DND-41 (cell line): ENCODE measurements around the gene MIB1.

ENCODE experiments used
- ATAC-seq: fragments of 200-7000 bp; cut with Tn5 transposase; 3 replicates; pipeline ENCODE4 v1.9.1; 2021; ENCODE audit warnings: low read depth; ENCODE audit not compliant: insufficient read depth
- DNase-seq: peaks from one replicate; pipeline ENCODE4 v3.0.0-alpha.2; 2020
- H2AFZ ChIP-seq: 2 replicates; pipeline ENCODE4 v1.6.0; 2012; ENCODE audit warnings: low read depth, low read length
- H3K27ac ChIP-seq: 2 replicates; pipeline ENCODE4 v1.5.1; 2012; ENCODE audit warnings: low read length, inconsistent platforms
- H3K27me3 ChIP-seq: fragments of 200-600 bp; sonication (generic); 2 replicates; pipeline ENCODE4 v1.6.0; 2012; ENCODE audit warnings: low read length, mild to moderate bottlenecking, inconsistent platforms; ENCODE audit not compliant: insufficient read depth, poor library complexity
- H3K36me3 ChIP-seq: 2 replicates; pipeline ENCODE4 v1.5.1; 2012; ENCODE audit warnings: low read length, inconsistent platforms; ENCODE audit not compliant: insufficient read depth
- H3K4me1 ChIP-seq: 2 replicates; pipeline ENCODE4 v1.5.1; 2012; ENCODE audit warnings: mild to moderate bottlenecking, low read length; ENCODE audit not compliant: insufficient read depth
- H3K4me2 ChIP-seq: 2 replicates; pipeline ENCODE4 v1.6.0; 2012; ENCODE audit warnings: mild to moderate bottlenecking, moderate library complexity, low read length, inconsistent platforms; ENCODE audit not compliant: insufficient read depth
- H3K4me3 ChIP-seq, 2 experiments: fragments of 200-600 bp in 1 of 2; shearing (Covaris generic) in 1 of 2; 2 replicates each; pipeline ENCODE4 v1.5.1; 2012 to 2016; ENCODE audit warnings: inconsistent platforms in 2 of 2, low read length in 2 of 2, mild to moderate bottlenecking in 2 of 2, low read depth in 1 of 2, moderate library complexity in 1 of 2
- H3K79me2 ChIP-seq: 2 replicates; pipeline ENCODE4 v1.6.0; 2012; ENCODE audit warnings: low read length, inconsistent platforms; ENCODE audit not compliant: insufficient read depth
- H3K9ac ChIP-seq: 2 replicates; pipeline ENCODE4 v1.6.0; 2012; ENCODE audit warnings: low read depth, mild to moderate bottlenecking, inconsistent platforms, low read length, moderate library complexity
- H3K9me3 ChIP-seq: 2 replicates; pipeline ENCODE4 v1.5.1; 2012; ENCODE audit warnings: low read length, moderate library complexity, mild to moderate bottlenecking, inconsistent platforms; ENCODE audit not compliant: insufficient read depth, severe bottlenecking
- H4K20me1 ChIP-seq: 2 replicates; pipeline ENCODE4 v1.6.0; 2012; ENCODE audit warnings: low read length; ENCODE audit not compliant: insufficient read depth
- EZH2 ChIP-seq: IDR thresholded peaks from 3 replicates; pipeline ENCODE4 v1.6.1; 2012; ENCODE audit warnings: borderline replicate concordance, low read depth, mild to moderate bottlenecking, moderate library complexity, low read length, inconsistent platforms; ENCODE audit not compliant: severe bottlenecking
- TF ChIP-seq, protein P1 (sequence below): IDR thresholded peaks from 2 replicates; pipeline ENCODE4 v1.5.1; 2012; ENCODE audit warnings: borderline replicate concordance, low read length, moderate library complexity, mild to moderate bottlenecking; ENCODE audit not compliant: poor library complexity, severe bottlenecking; ENCODE audit errors: extremely low read depth

MIB1 gene

DNA sequence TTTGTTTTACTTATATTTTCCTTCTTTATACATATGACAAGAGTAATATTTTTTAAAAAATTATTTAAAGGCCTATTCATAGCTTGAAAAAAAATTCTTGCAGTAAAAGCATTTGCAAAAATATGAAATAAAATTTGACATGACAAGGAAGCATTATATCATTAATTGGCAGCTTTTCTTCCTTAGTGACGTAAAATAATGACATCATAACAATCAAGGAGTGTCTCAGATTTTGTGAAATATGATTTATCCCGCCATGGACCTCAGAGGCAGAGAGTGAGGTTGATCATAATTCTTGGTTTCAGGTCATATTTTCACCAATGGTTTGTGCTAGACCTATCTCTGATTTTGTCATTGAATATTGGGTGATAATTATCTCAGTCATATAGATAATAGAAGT lies 176.0 kb downstream of the MIB1 start:
- Histone ChIP-seq H3K36me3 (no peaks in the 10 kb centered on the region), H3K9me3 (no peaks in the 10 kb centered on the region), H3K4me1 (no peaks in the 10 kb centered on the region), H3K79me2 (no peaks in the 10 kb centered on the region), H3K27ac (no peak overlapping the region), H3K4me3 (no peak overlapping the region), H3K27me3 (peaks cover 16% of the 10 kb centered on the region), H3K9ac (no peak overlapping the region), H3K4me2 (no peak overlapping the region), H4K20me1 (no peaks in the 10 kb centered on the region), H2AFZ (no peak overlapping the region)
- DNase-seq = no peak
- no peak for TF ChIP-seq EZH2
- TF ChIP-seq, protein P1, sequence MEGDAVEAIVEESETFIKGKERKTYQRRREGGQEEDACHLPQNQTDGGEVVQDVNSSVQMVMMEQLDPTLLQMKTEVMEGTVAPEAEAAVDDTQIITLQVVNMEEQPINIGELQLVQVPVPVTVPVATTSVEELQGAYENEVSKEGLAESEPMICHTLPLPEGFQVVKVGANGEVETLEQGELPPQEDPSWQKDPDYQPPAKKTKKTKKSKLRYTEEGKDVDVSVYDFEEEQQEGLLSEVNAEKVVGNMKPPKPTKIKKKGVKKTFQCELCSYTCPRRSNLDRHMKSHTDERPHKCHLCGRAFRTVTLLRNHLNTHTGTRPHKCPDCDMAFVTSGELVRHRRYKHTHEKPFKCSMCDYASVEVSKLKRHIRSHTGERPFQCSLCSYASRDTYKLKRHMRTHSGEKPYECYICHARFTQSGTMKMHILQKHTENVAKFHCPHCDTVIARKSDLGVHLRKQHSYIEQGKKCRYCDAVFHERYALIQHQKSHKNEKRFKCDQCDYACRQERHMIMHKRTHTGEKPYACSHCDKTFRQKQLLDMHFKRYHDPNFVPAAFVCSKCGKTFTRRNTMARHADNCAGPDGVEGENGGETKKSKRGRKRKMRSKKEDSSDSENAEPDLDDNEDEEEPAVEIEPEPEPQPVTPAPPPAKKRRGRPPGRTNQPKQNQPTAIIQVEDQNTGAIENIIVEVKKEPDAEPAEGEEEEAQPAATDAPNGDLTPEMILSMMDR = no peak
- no peak for ATAC-seq

- Histone ChIP-seq H3K9me3 (no peaks in the 10 kb centered on the region), H4K20me1 (no peaks in the 10 kb centered on the region), H3K79me2 (no peaks in the 10 kb centered on the region), H3K36me3 (no peaks in the 10 kb centered on the region), H3K27ac (no peak overlapping the region), H3K4me3 (no peak overlapping the region), H3K9ac (no peak overlapping the region), H2AFZ (no peak overlapping the region), H3K4me1 (no peaks in the 10 kb centered on the region), H3K4me2 (no peak overlapping the region), H3K27me3 (no peaks in the 10 kb centered on the region)
- ATAC-seq (no peak), DNase-seq (no peak)
- TF ChIP-seq, protein P1 = no peak
- no peak for TF ChIP-seq EZH2
These were observed 178.1 kb downstream of the MIB1 start for GRCh38 chr18:21918693-21919092.
